ENCODE data around the gene RNLS.
A peak's percentile ranks its signal among the peaks of the same experiment; 100 is the strongest.
"Not testable (repeated sequence)": the region's sequence is repeated elsewhere in the genome, so short reads cannot be mapped to it uniquely, and the experiment has no call there.

Gene RNLS

GRCh38 chr10:88383276-88383675, 199.8 kb downstream of the RNLS start:
- DNase-seq: no peak

GRCh38 chr10:88382699-88383098, 200.4 kb downstream of the RNLS start:
- no peak for DNase-seq

- no peak for DNase-seq
Measured at GRCh38 chr10:88379575-88379974, 203.5 kb downstream of the RNLS start.

- DNase-seq: no peak
Measured at GRCh38 chr10:88377510-88377909, 205.6 kb downstream of the RNLS start.

- no peak for DNase-seq
Measured at GRCh38 chr10:88374392-88375175, 208.5 kb downstream of the RNLS start.

GRCh38 chr10:88372881-88373592, 210.1 kb downstream of the RNLS start:
- DNase-seq: no peak

- no peak for DNase-seq
Measured at GRCh38 chr10:88372051-88372715, 210.9 kb downstream of the RNLS start.

- no peak for DNase-seq
Measured at GRCh38 chr10:88370713-88371112, 212.4 kb downstream of the RNLS start.

GRCh38 chr10:88366772-88367171, 216.3 kb downstream of the RNLS start:
- DNase-seq: no peak

- DNase-seq: peak; percentile 87
Measured at GRCh38 chr10:88361995-88362807, 220.9 kb downstream of the RNLS start.

- peak; percentile 17 for DNase-seq
Measured at GRCh38 chr10:88361494-88361893, 221.6 kb downstream of the RNLS start.

- DNase-seq: not testable (repeated sequence)
Measured at GRCh38 chr10:88355750-88356149, 227.4 kb downstream of the RNLS start.

- DNase-seq: peak; percentile 91
Measured at GRCh38 chr10:88347597-88348304, 235.4 kb downstream of the RNLS start.

- DNase-seq: peak; percentile 34
Measured at GRCh38 chr10:88347022-88347421, 236.1 kb downstream of the RNLS start.

GRCh38 chr10:88346144-88346977, 236.8 kb downstream of the RNLS start:
- peak; percentile 59 for DNase-seq

- DNase-seq: peak; percentile 17
Measured at GRCh38 chr10:88343761-88344484, 239.2 kb downstream of the RNLS start.

- DNase-seq: peak; percentile 41
Measured at GRCh38 chr10:88342733-88343310, 240.3 kb downstream of the RNLS start.

GRCh38 chr10:88337134-88337533, 246.0 kb downstream of the RNLS start:
- DNase-seq: no peak

GRCh38 chr10:88336334-88336733, 246.8 kb downstream of the RNLS start:
- no peak for DNase-seq

GRCh38 chr10:88333248-88333630, 249.9 kb downstream of the RNLS start:
- DNase-seq: no peak
